ENCODE data around the gene ABCD2. TPM values are rescaled to one million over a fixed set of nuclear protein-coding genes. Genes with fewer than 3 reads are reported as not detected.

Gene ABCD2
- total RNA-seq, 1 donor from 2014 or later: 0.09 TPM

DNA sequence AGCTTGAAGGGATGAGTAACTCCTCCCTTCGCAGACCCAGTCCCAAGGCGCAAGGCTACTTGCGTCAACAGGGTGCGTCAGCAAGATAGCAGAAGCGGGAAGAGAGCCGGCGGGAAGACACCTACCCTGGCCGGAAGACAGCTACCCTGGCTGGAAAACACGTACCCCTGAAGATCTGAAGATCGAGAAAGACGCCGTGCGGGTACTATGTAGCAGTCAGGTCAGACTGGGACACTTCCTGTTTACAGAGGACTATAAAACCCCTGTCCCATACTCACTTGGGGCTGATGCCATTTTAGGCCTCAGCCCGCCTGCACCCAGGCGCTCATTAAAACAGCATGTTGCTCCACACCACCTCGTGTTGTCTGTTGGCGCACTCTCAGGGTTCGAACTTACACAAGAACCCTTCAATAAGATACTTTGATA is 80.9 kb downstream of the ABCD2 start:
- Histone ChIP-seq H3K9me3 (ENCODE audit: insufficient read depth, low read depth, low read length) (no peaks in the 10 kb centered on the region), H3K27ac (ENCODE audit: low read depth, low read length) (no peak overlapping the region), H3K4me2 (ENCODE audit: low read length) (no peak overlapping the region), H3K27me3 (ENCODE audit: insufficient read depth, low read length) (no peaks in the 10 kb centered on the region), H3K4me1 (ENCODE audit: insufficient read depth, low read length) (no peaks in the 10 kb centered on the region), H3K9ac (ENCODE audit: low read length) (no peak overlapping the region), H3K36me3 (ENCODE audit: insufficient read depth, low read length) (no peaks in the 10 kb centered on the region), H4K20me1 (ENCODE audit: insufficient read depth, low read length) (no peaks in the 10 kb centered on the region), H3K4me3 (ENCODE audit: insufficient read depth, low read depth, low read length) (no peak overlapping the region), H2AFZ (ENCODE audit: low read depth, low read length) (no peak overlapping the region), H3K79me2 (ENCODE audit: insufficient read depth, low read length) (no peaks in the 10 kb centered on the region)
- Mint-ChIP-seq H3K27ac (ENCODE audit: unreplicated experiment) (no peak overlapping the region), H3K9me3 (ENCODE audit: unreplicated experiment) (no peaks in the 10 kb centered on the region), H3K27me3 (ENCODE audit: low read depth, unreplicated experiment) (no peaks in the 10 kb centered on the region), H3K36me3 (ENCODE audit: low read depth, unreplicated experiment) (no peaks in the 10 kb centered on the region), H3K4me1 (ENCODE audit: low read depth, unreplicated experiment) (no peaks in the 10 kb centered on the region), H3K4me3 (ENCODE audit: unreplicated experiment) (no peak overlapping the region)
- no peak for TF ChIP-seq EZH2 (IDR thresholded peaks at IDR 0.05; ENCODE audit: insufficient read depth, low read length)
- TF ChIP-seq, protein P1, sequence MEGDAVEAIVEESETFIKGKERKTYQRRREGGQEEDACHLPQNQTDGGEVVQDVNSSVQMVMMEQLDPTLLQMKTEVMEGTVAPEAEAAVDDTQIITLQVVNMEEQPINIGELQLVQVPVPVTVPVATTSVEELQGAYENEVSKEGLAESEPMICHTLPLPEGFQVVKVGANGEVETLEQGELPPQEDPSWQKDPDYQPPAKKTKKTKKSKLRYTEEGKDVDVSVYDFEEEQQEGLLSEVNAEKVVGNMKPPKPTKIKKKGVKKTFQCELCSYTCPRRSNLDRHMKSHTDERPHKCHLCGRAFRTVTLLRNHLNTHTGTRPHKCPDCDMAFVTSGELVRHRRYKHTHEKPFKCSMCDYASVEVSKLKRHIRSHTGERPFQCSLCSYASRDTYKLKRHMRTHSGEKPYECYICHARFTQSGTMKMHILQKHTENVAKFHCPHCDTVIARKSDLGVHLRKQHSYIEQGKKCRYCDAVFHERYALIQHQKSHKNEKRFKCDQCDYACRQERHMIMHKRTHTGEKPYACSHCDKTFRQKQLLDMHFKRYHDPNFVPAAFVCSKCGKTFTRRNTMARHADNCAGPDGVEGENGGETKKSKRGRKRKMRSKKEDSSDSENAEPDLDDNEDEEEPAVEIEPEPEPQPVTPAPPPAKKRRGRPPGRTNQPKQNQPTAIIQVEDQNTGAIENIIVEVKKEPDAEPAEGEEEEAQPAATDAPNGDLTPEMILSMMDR (IDR thresholded peaks at IDR 0.05; ENCODE audit: insufficient read depth, low read depth, low read length): no peak
- FAIRE-seq (no peak), DNase-seq (ENCODE audit: low read depth) (no peak)

DNA sequence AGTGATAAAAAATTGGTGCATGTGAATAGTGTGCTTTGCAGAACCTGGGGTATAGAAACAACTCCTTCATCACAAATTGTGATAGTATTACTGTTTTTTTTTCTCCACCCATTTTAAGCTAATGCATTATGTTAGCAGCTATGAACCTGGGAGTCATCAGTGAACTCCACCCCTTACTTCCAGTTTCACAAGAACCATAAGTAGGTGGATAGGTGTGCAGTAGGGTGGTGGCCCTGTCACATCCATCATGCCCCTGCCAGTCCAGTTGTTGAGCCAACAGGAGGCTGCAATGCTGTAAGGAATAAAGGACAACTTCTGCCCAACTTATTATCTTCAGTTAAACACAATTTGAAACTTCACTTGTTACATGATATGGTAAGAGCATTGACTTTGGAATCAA is 85.7 kb downstream of the ABCD2 start:
- TF ChIP-seq EZH2 (IDR thresholded peaks at IDR 0.05; ENCODE audit: insufficient read depth, low read length): no peak
- TF ChIP-seq, protein P1 (IDR thresholded peaks at IDR 0.05; ENCODE audit: insufficient read depth, low read depth, low read length): no peak
- H3K4me3 ChIP-seq (ENCODE audit: insufficient read depth, low read depth, low read length): no peak overlapping the region
- H4K20me1 ChIP-seq (ENCODE audit: insufficient read depth, low read length): no peaks in the 10 kb centered on the region
- no peak overlapping the region for H3K9ac ChIP-seq (ENCODE audit: low read length)
- no peaks in the 10 kb centered on the region for H3K79me2 ChIP-seq (ENCODE audit: insufficient read depth, low read length)
- H3K4me1 ChIP-seq (ENCODE audit: insufficient read depth, low read length): no peaks in the 10 kb centered on the region
- H2AFZ ChIP-seq (ENCODE audit: low read depth, low read length): no peak overlapping the region
- Mint-ChIP-seq H3K4me3 (ENCODE audit: unreplicated experiment) (no peak overlapping the region), H3K9me3 (ENCODE audit: unreplicated experiment) (no peaks in the 10 kb centered on the region), H3K27me3 (ENCODE audit: low read depth, unreplicated experiment) (no peaks in the 10 kb centered on the region), H3K4me1 (ENCODE audit: low read depth, unreplicated experiment) (no peaks in the 10 kb centered on the region), H3K36me3 (ENCODE audit: low read depth, unreplicated experiment) (no peaks in the 10 kb centered on the region), H3K27ac (ENCODE audit: unreplicated experiment) (no peak overlapping the region)
- no peak for FAIRE-seq
- H3K36me3 ChIP-seq (ENCODE audit: insufficient read depth, low read length): no peaks in the 10 kb centered on the region
- no peak overlapping the region for H3K4me2 ChIP-seq (ENCODE audit: low read length)
- H3K9me3 ChIP-seq (ENCODE audit: insufficient read depth, low read depth, low read length): no peaks in the 10 kb centered on the region
- H3K27ac ChIP-seq (ENCODE audit: low read depth, low read length): no peak overlapping the region
- no peaks in the 10 kb centered on the region for H3K27me3 ChIP-seq (ENCODE audit: insufficient read depth, low read length)
- DNase-seq (ENCODE audit: low read depth): no peak

DNA sequence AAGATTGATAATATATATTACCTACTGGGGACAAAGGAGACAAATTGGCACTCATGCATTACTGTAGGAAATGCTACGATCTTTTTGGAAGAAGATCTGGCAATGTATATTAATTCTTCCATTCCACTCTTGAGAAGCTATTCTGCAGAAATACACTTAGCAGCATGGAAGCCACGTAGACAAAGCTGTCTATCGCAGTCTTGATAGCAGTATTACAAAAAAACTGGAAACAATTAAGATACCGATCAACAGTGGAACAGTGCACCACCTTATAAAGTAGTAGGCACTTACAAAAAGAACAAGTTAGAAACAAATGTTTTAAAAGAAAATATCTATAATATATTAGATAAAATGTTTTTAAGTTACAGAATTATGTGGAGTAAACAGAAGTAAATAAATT is 87.2 kb downstream of the ABCD2 start:
- H3K27ac ChIP-seq (ENCODE audit: low read depth, low read length): no peak overlapping the region
- no peak overlapping the region for H3K4me3 ChIP-seq (ENCODE audit: insufficient read depth, low read depth, low read length)
- no peak overlapping the region for H3K4me2 ChIP-seq (ENCODE audit: low read length)
- Mint-ChIP-seq H3K27ac (ENCODE audit: unreplicated experiment) (no peak overlapping the region), H3K27me3 (ENCODE audit: low read depth, unreplicated experiment) (no peaks in the 10 kb centered on the region), H3K4me1 (ENCODE audit: low read depth, unreplicated experiment) (no peaks in the 10 kb centered on the region), H3K4me3 (ENCODE audit: unreplicated experiment) (no peak overlapping the region), H3K9me3 (ENCODE audit: unreplicated experiment) (no peaks in the 10 kb centered on the region), H3K36me3 (ENCODE audit: low read depth, unreplicated experiment) (no peaks in the 10 kb centered on the region)
- H3K4me1 ChIP-seq (ENCODE audit: insufficient read depth, low read length): no peaks in the 10 kb centered on the region
- DNase-seq (ENCODE audit: low read depth): no peak
- H3K9ac ChIP-seq (ENCODE audit: low read length): no peak overlapping the region
- no peaks in the 10 kb centered on the region for H3K9me3 ChIP-seq (ENCODE audit: insufficient read depth, low read depth, low read length)
- no peaks in the 10 kb centered on the region for H4K20me1 ChIP-seq (ENCODE audit: insufficient read depth, low read length)
- no peaks in the 10 kb centered on the region for H3K27me3 ChIP-seq (ENCODE audit: insufficient read depth, low read length)
- H3K79me2 ChIP-seq (ENCODE audit: insufficient read depth, low read length): no peaks in the 10 kb centered on the region
- TF ChIP-seq, protein P1 (IDR thresholded peaks at IDR 0.05; ENCODE audit: insufficient read depth, low read depth, low read length): no peak
- TF ChIP-seq EZH2 (IDR thresholded peaks at IDR 0.05; ENCODE audit: insufficient read depth, low read length): no peak
- no peak overlapping the region for H2AFZ ChIP-seq (ENCODE audit: low read depth, low read length)
- no peak for FAIRE-seq
- no peaks in the 10 kb centered on the region for H3K36me3 ChIP-seq (ENCODE audit: insufficient read depth, low read length)

Data from astrocyte (in vitro differentiated cells and primary cell).